CD4-positive, alpha-beta T cell treated with Interferon alpha-2 for 1 hour (primary cell): ENCODE measurements around the gene AUTS2.

ENCODE experiments used
- DNase-seq, 2 donors: peaks; one replicate each; pipeline ENCODE4 v3.0.0-alpha.2; 2020 to 2022

AUTS2 gene

GRCh38 chr7:70660819-70661191 is 1062.5 kb downstream of the AUTS2 start:
- DNase-seq: no peak

GRCh38 chr7:70663680-70664079 is 1065.4 kb downstream of the AUTS2 start:
- DNase-seq: no peak

- DNase-seq: no peak
Observed at GRCh38 chr7:70665997-70666396, 1067.7 kb downstream of the AUTS2 start.

- DNase-seq: no peak
Observed at GRCh38 chr7:70667406-70667805, 1069.1 kb downstream of the AUTS2 start.

- no peak for DNase-seq
Observed at GRCh38 chr7:70668606-70669358, 1070.5 kb downstream of the AUTS2 start.

- peak in 1 of 2 donors; percentile 24 for DNase-seq
Observed at GRCh38 chr7:70669854-70670253, 1071.6 kb downstream of the AUTS2 start.

GRCh38 chr7:70670288-70670687 is 1072.0 kb downstream of the AUTS2 start:
- no peak for DNase-seq

GRCh38 chr7:70673778-70674570 is 1075.7 kb downstream of the AUTS2 start:
- DNase-seq: no peak

- DNase-seq: no peak
Observed at GRCh38 chr7:70674571-70675010, 1076.3 kb downstream of the AUTS2 start.

GRCh38 chr7:70676243-70676642 is 1078.0 kb downstream of the AUTS2 start:
- no peak for DNase-seq

- no peak for DNase-seq
Observed at GRCh38 chr7:70678621-70679251, 1080.5 kb downstream of the AUTS2 start.

- peak in 1 of 2 donors; percentile 27 for DNase-seq
Observed at GRCh38 chr7:70679661-70680060, 1081.4 kb downstream of the AUTS2 start.

GRCh38 chr7:70680306-70680705 is 1082.0 kb downstream of the AUTS2 start:
- no peak for DNase-seq

- DNase-seq: no peak
Observed at GRCh38 chr7:70680743-70681468, 1082.6 kb downstream of the AUTS2 start.

GRCh38 chr7:70681469-70682350 is 1083.4 kb downstream of the AUTS2 start:
- DNase-seq: peak in 1 of 2 donors; percentile 45

GRCh38 chr7:70684173-70684572 is 1085.9 kb downstream of the AUTS2 start:
- DNase-seq: no peak

- DNase-seq: no peak
Observed at GRCh38 chr7:70693321-70693685, 1095.0 kb downstream of the AUTS2 start.

GRCh38 chr7:70693686-70694433 is 1095.6 kb downstream of the AUTS2 start:
- DNase-seq: peak; percentile 54 to 71

GRCh38 chr7:70694434-70694970 is 1096.2 kb downstream of the AUTS2 start:
- DNase-seq: peak in 1 of 2 donors; percentile 42

GRCh38 chr7:70694971-70695794 is 1096.9 kb downstream of the AUTS2 start:
- DNase-seq: no peak
